Loucy (cell line): Measurements from ENCODE around the gene TRMU.

Experiments used
- H2AFZ ChIP-seq: fragments of 200-600 bp; sonication (generic); 2 replicates; pipeline ENCODE4 v1.6.0; 2016; ENCODE audit warnings: antibody characterized with exemption, mild to moderate bottlenecking, low read length, moderate library complexity
- H3F3A ChIP-seq: fragments of 200-600 bp; 2 replicates; pipeline ENCODE4 v1.6.0; 2016; ENCODE audit warnings: antibody characterized with exemption, low read depth, mild to moderate bottlenecking
- H3K27me3 ChIP-seq: fragments of 200-600 bp; sonication (generic); 2 replicates; pipeline ENCODE4 v1.6.1; 2014; ENCODE audit warnings: low read length, mild to moderate bottlenecking; ENCODE audit not compliant: insufficient read depth, poor library complexity, severe bottlenecking
- H3K36me3 ChIP-seq: fragments of 200-600 bp; sonication (generic); 2 replicates; pipeline ENCODE4 v1.6.1; 2016; ENCODE audit warnings: low read length; ENCODE audit not compliant: insufficient read depth
- H3K4me1 ChIP-seq: fragments of 200-600 bp; sonication (generic); 2 replicates; pipeline ENCODE4 v1.5.1; 2014; ENCODE audit warnings: low read length, mild to moderate bottlenecking; ENCODE audit not compliant: insufficient read depth, poor library complexity, severe bottlenecking
- H3K4me2 ChIP-seq: fragments of 200-600 bp; sonication (generic); 2 replicates; pipeline ENCODE4 v1.6.0; 2014; ENCODE audit warnings: antibody characterized with exemption, low read length, low read depth, mild to moderate bottlenecking; ENCODE audit not compliant: poor library complexity, severe bottlenecking
- H3K4me3 ChIP-seq: fragments of 200-600 bp; sonication (generic); 2 replicates; pipeline ENCODE4 v1.5.1; 2014; ENCODE audit warnings: low read length, mild to moderate bottlenecking, mixed read lengths; ENCODE audit not compliant: poor library complexity, severe bottlenecking
- H3K79me2 ChIP-seq: fragments of 200-600 bp; sonication (generic); 2 replicates; pipeline ENCODE4 v1.6.1; 2014; ENCODE audit warnings: low read length; ENCODE audit not compliant: insufficient read depth
- H3K9ac ChIP-seq: fragments of 200-600 bp; sonication (generic); 2 replicates; pipeline ENCODE4 v1.6.0; 2014; ENCODE audit warnings: mild to moderate bottlenecking, low read depth, low read length, moderate library complexity; ENCODE audit not compliant: poor library complexity, severe bottlenecking
- H3K9me2 ChIP-seq: fragments of 200-600 bp; sonication (generic); replicated peaks from 2 replicates; pipeline ENCODE4 v1.6.1; 2016; ENCODE audit warnings: low read depth, low read length, mixed read lengths
- H3K9me3 ChIP-seq: fragments of 200-600 bp; sonication (generic); 2 replicates; pipeline ENCODE4 v1.6.1; 2014; ENCODE audit warnings: mild to moderate bottlenecking, antibody characterized with exemption, low read length, low read depth; ENCODE audit not compliant: insufficient read depth
- H4K20me1 ChIP-seq: fragments of 200-600 bp; sonication (generic); 2 replicates; pipeline ENCODE4 v1.6.0; 2014; ENCODE audit warnings: antibody characterized with exemption, low read length, mild to moderate bottlenecking; ENCODE audit not compliant: insufficient read depth, poor library complexity, severe bottlenecking
- CTCF ChIP-seq: fragments of 200-600 bp; sonication (generic); conservative IDR thresholded peaks from 2 replicates; pipeline ENCODE4 v1.5.1; 2014; ENCODE audit warnings: mild to moderate bottlenecking, antibody characterized with exemption, low read length
- EZH2phosphoT487 ChIP-seq: fragments of 200-600 bp; IDR thresholded peaks from 2 replicates; pipeline ENCODE4 v1.6.1; 2018; ENCODE audit warnings: antibody characterized with exemption, mild to moderate bottlenecking, moderate library complexity, borderline replicate concordance

Gene TRMU

GRCh38 chr22:46315976-46316375, 19.5 kb upstream of the TRMU start:
- Histone ChIP-seq H3K9ac (no peak overlapping the region), H3K4me1 (no peaks in the 10 kb centered on the region), H3K9me2 (no peaks in the 10 kb centered on the region), H4K20me1 (peaks cover 27% of the 10 kb centered on the region), H3K79me2 (peaks cover 69% of the 10 kb centered on the region), H3F3A (0 out of 2 replicates have a peak, but pooled peaks cover 2% of the 10 kb centered on the region), H3K27me3 (no peaks in the 10 kb centered on the region), H3K4me3 (no peak overlapping the region), H3K36me3 (peaks cover 84% of the 10 kb centered on the region), H3K4me2 (no peak overlapping the region), H3K9me3 (no peaks in the 10 kb centered on the region), H2AFZ (no peak overlapping the region)
- TF ChIP-seq CTCF (no peak), EZH2phosphoT487 (no peak)

- H3K36me3 ChIP-seq = peaks cover 85% of the 10 kb centered on the region
- no peak overlapping the region for H3K4me3 ChIP-seq
- TF ChIP-seq CTCF = no peak
- no peak for TF ChIP-seq EZH2phosphoT487
- H3K27me3 ChIP-seq = no peaks in the 10 kb centered on the region
- no peak overlapping the region for H3K9ac ChIP-seq
- H3K9me2 ChIP-seq = no peaks in the 10 kb centered on the region
- peaks cover 25% of the 10 kb centered on the region for H4K20me1 ChIP-seq
- H3K4me1 ChIP-seq = no peaks in the 10 kb centered on the region
- H3K9me3 ChIP-seq = no peaks in the 10 kb centered on the region
- H2AFZ ChIP-seq = no peak overlapping the region
- H3K4me2 ChIP-seq = no peak overlapping the region
- H3F3A ChIP-seq = 0 out of 2 replicates have a peak, but pooled peaks cover 2% of the 10 kb centered on the region
- H3K79me2 ChIP-seq = peaks cover 69% of the 10 kb centered on the region
Observed at GRCh38 chr22:46317646-46318045, 17.9 kb upstream of the TRMU start.

DNA sequence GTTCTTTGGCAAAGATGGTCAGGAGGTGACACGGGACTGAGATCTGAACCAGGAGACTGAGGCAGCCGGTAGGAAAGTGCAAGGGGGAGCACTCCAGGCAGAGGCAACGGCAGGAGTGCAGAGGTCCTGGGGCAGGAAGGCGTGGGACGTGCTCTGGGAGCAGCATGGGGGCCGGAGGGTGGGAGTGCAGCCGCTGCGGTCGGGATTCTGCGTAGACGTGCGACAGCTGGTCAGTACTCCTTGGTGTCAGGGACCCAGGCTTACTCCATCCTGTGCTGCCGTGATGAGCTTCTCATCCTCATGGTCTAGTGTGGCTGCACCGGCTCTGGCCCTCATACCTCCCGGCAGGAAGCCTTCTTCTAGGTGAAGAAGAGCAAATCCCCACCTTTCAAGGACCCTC, 16.9 kb upstream of the TRMU start:
- Histone ChIP-seq H3K79me2 (peaks cover 73% of the 10 kb centered on the region), H3K4me3 (no peak overlapping the region), H3K27me3 (no peaks in the 10 kb centered on the region), H3K36me3 (peaks cover 93% of the 10 kb centered on the region), H3K4me2 (no peak overlapping the region), H3K9me3 (no peaks in the 10 kb centered on the region), H3K4me1 (no peaks in the 10 kb centered on the region), H2AFZ (no peak overlapping the region), H3K9ac (no peak overlapping the region), H3K9me2 (no peaks in the 10 kb centered on the region), H3F3A (0 out of 2 replicates have a peak, but pooled peaks cover 2% of the 10 kb centered on the region), H4K20me1 (peaks cover 25% of the 10 kb centered on the region)
- TF ChIP-seq CTCF = no peak
- no peak for TF ChIP-seq EZH2phosphoT487
